IMR-90 (cell line): ENCODE measurements around the gene SYNPO2L. TPM values are rescaled to one million over a fixed set of nuclear protein-coding genes. Genes with fewer than 3 reads are reported as not detected.

Experiments
- ATAC-seq: fragments of 200-7000 bp; cut with Tn5 transposase; 2 replicates; pipeline ENCODE4 v1.9.1; 2020; ENCODE audit warnings: low read depth, mild to moderate bottlenecking, moderate library complexity
- BruUV-seq: library from RNA; stranded (reverse); fragments of 400-500 nt; replicated peaks from 2 replicates; lab custom pipeline; 2021; lab: Mats Ljungman, UMichigan
- CTCF ChIA-PET: fragments of 300-600 bp; formaldehyde crosslinking; extraction: SDS; loops from one replicate; lab custom pipeline; 2021; ENCODE audit warnings: antibody characterized with exemption; lab: Yijun Ruan, JAX
- POLR2A ChIA-PET: fragments of 300-600 bp; sonication (Branson Sonifier 250); formaldehyde crosslinking; loops from one replicate; lab custom pipeline; 2022; ENCODE audit warnings: antibody characterized with exemption; ENCODE audit not compliant: unreplicated experiment; lab: Charles Lee
- DNase-seq: peaks from one replicate; pipeline ENCODE4 v3.0.0; 2013
- H2AFZ ChIP-seq: replicated peaks from 2 replicates; pipeline ENCODE3; 2013; ENCODE audit warnings: low read length, mild to moderate bottlenecking; ENCODE audit not compliant: poor library complexity
- H2AK5ac ChIP-seq: 2 replicates; pipeline ENCODE4 v1.6.1; 2013; ENCODE audit warnings: low read depth, low read length, inconsistent platforms
- H2AK9ac ChIP-seq: replicated peaks from 2 replicates; pipeline ENCODE3; 2013; ENCODE audit warnings: mild to moderate bottlenecking, low read depth, low read length, moderate library complexity; ENCODE audit not compliant: poor library complexity
- H2BK120ac ChIP-seq: 2 replicates; pipeline ENCODE4 v1.6.1; 2013; ENCODE audit warnings: low read depth, low read length, inconsistent platforms
- H2BK15ac ChIP-seq: 3 replicates; pipeline ENCODE4 v1.6.1; 2013; ENCODE audit warnings: low read depth, low read length, inconsistent platforms
- H2BK20ac ChIP-seq: 2 replicates; pipeline ENCODE4 v1.6.1; 2013; ENCODE audit warnings: low read depth, mild to moderate bottlenecking, inconsistent platforms, low read length, moderate library complexity
- H2BK5ac ChIP-seq: 2 replicates; pipeline ENCODE4 v1.6.1; 2013; ENCODE audit warnings: mild to moderate bottlenecking, low read depth, low read length, inconsistent platforms; ENCODE audit not compliant: poor library complexity, severe bottlenecking
- H3K14ac ChIP-seq: replicated peaks from 2 replicates; pipeline ENCODE4 v1.6.1; 2013; ENCODE audit warnings: low read depth, low read length, inconsistent platforms
- H3K18ac ChIP-seq: 2 replicates; pipeline ENCODE4 v1.6.1; 2013; ENCODE audit warnings: low read depth, low read length, control low read depth
- H3K23ac ChIP-seq: 2 replicates; pipeline ENCODE4 v1.6.1; 2013; ENCODE audit warnings: low read depth, low read length, inconsistent platforms
- H3K27ac ChIP-seq: 2 replicates; pipeline ENCODE4 v1.5.1; 2013; ENCODE audit warnings: mild to moderate bottlenecking, control low read depth, low read length; ENCODE audit not compliant: insufficient read depth
- H3K27me3 ChIP-seq: 2 replicates; pipeline ENCODE4 v1.6.1; 2013; ENCODE audit warnings: low read length; ENCODE audit not compliant: control insufficient read depth, insufficient read depth
- H3K36me3 ChIP-seq: 2 replicates; pipeline ENCODE4 v1.6.1; 2013; ENCODE audit warnings: low read length, mixed read lengths; ENCODE audit not compliant: control insufficient read depth, insufficient read depth
- H3K4ac ChIP-seq: 2 replicates; pipeline ENCODE4 v1.6.1; 2013; ENCODE audit warnings: low read depth, low read length, inconsistent platforms
- H3K4me1 ChIP-seq: 2 replicates; pipeline ENCODE4 v1.6.1; 2013; ENCODE audit warnings: low read length, mixed read lengths; ENCODE audit not compliant: control insufficient read depth, insufficient read depth
- H3K4me2 ChIP-seq: 2 replicates; pipeline ENCODE4 v1.6.1; 2013; ENCODE audit warnings: low read depth, mild to moderate bottlenecking, control low read depth, low read length, moderate library complexity
- H3K4me3 ChIP-seq: 2 replicates; pipeline ENCODE4 v1.5.1; 2013; ENCODE audit warnings: low read depth, mild to moderate bottlenecking, control low read depth, low read length, moderate library complexity; ENCODE audit not compliant: insufficient read depth
- H3K56ac ChIP-seq: 2 replicates; pipeline ENCODE4 v1.6.1; 2013; ENCODE audit warnings: low read length, inconsistent platforms; ENCODE audit not compliant: insufficient read depth; ENCODE audit errors: extremely low read depth
- H3K79me1 ChIP-seq, 2 experiments: 2 replicates each; pipeline ENCODE4 v1.6.1; 2013; ENCODE audit warnings: low read length in 2 of 2, inconsistent platforms in 1 of 2, low read depth in 1 of 2
- H3K9ac ChIP-seq: 2 replicates; pipeline ENCODE4 v1.6.1; 2013; ENCODE audit warnings: low read depth, low read length, control low read depth
- H3K9me1 ChIP-seq: 2 replicates; pipeline ENCODE4 v1.6.1; 2013; ENCODE audit warnings: low read length, inconsistent platforms; ENCODE audit not compliant: insufficient read depth
- H3K9me3 ChIP-seq: 2 replicates; pipeline ENCODE4 v1.6.1; 2013; ENCODE audit warnings: low read length; ENCODE audit not compliant: control insufficient read depth, insufficient read depth
- H4K20me1 ChIP-seq: 2 replicates; pipeline ENCODE4 v1.6.1; 2013; ENCODE audit warnings: low read length, inconsistent platforms; ENCODE audit not compliant: insufficient read depth
- H4K5ac ChIP-seq: 2 replicates; pipeline ENCODE4 v1.6.1; 2013; ENCODE audit warnings: mild to moderate bottlenecking, low read depth, low read length, control low read depth
- H4K8ac ChIP-seq, 2 experiments: 2 replicates each; pipeline ENCODE4 v1.6.1; 2013; ENCODE audit warnings: low read depth in 2 of 2, low read length in 2 of 2, control low read depth in 1 of 2, inconsistent platforms in 1 of 2
- H4K91ac ChIP-seq: 2 replicates; pipeline ENCODE4 v1.6.1; 2013; ENCODE audit warnings: low read depth, low read length, inconsistent platforms; ENCODE audit not compliant: insufficient read depth
- CHD1 ChIP-seq: IDR thresholded peaks from 2 replicates; pipeline ENCODE4 v1.6.1; 2012; ENCODE audit warnings: low read depth, low read length, improper control_type of control experiment
- FOS ChIP-seq: fragments of 150-350 bp; IDR thresholded peaks from 2 replicates; pipeline ENCODE4 v1.6.1; 2016; ENCODE audit warnings: low read depth, low read length
- MAZ ChIP-seq: IDR thresholded peaks from 2 replicates; pipeline ENCODE4 v1.6.1; 2012; ENCODE audit warnings: low read depth, mild to moderate bottlenecking, low read length, improper control_type of control experiment, moderate library complexity, borderline replicate concordance
- MXI1 ChIP-seq: IDR thresholded peaks from 2 replicates; pipeline ENCODE4 v1.6.1; 2012; ENCODE audit warnings: low read depth, mild to moderate bottlenecking, low read length, moderate library complexity, borderline replicate concordance
- RAD21 ChIP-seq: IDR thresholded peaks from 2 replicates; pipeline ENCODE4 v1.6.1; 2012; ENCODE audit warnings: low read length, improper control_type of control experiment
- RFX5 ChIP-seq: IDR thresholded peaks from 2 replicates; pipeline ENCODE4 v1.8.0; 2012; ENCODE audit warnings: low read depth, mild to moderate bottlenecking, low read length, moderate library complexity
- SMC3 ChIP-seq: fragments of 150-350 bp; IDR thresholded peaks from 2 replicates; pipeline ENCODE4 v1.6.1; 2016; ENCODE audit warnings: low read depth, mild to moderate bottlenecking, antibody characterized with exemption, low read length, moderate library complexity
- WGBS, 2 experiments: methylation state at CpG; one replicate each; pipeline versions ENCODE4 v1.1.5 to v1.1.7; 2013; ENCODE audit warnings: missing lambda C conversion rate in 2 of 2; ENCODE audit not compliant: insufficient read length in 1 of 2; ENCODE audit errors: extremely low coverage in 2 of 2; 5-methylcytosine and 5-hydroxymethylcytosine counted together
- dilution Hi-C: fragments of 300-500 bp; cut with HindIII; formaldehyde crosslinking; loops from one replicate; pipeline ENCODE4 v1.14.3; 2018; ENCODE audit warnings: low sequenced_read_pairs; ENCODE audit not compliant: unreplicated experiment
- in situ Hi-C: fragments of 300-500 bp; cut with MboI; formaldehyde crosslinking; loops from 3 replicates; pipeline ENCODE4 v1.14.3; 2019; ENCODE audit warnings: low sequenced_read_pairs, inconsistent platforms, mixed read lengths
- intact Hi-C: fragments of 100-400 bp; cut with micrococcal nuclease; formaldehyde crosslinking; loops from 2 replicates; pipeline ENCODE4 v1.10.0; 2022
- polyA plus RNA-seq, 3 experiments: library from polyadenylated mRNA; depleted of rRNA; stranded (reverse); fragments of >200 nt; gene quantifications; 2 replicates each; pipeline ENCODE4 v1.2.3, GENCODE V29; 2012; ENCODE audit warnings: low replicate concordance in 1 of 3
- total RNA-seq: library from RNA; depleted of rRNA; stranded (reverse); fragments of >200 nt; gene quantifications from 2 replicates; pipeline ENCODE4 v1.2.3, GENCODE V29; 2012
- TF ChIP-seq, protein P1 (sequence below): fragments of 150-350 bp; IDR thresholded peaks from 2 replicates; pipeline ENCODE4 v1.6.1; 2017; ENCODE audit warnings: mild to moderate bottlenecking, antibody characterized with exemption, low read length, low read depth
- TF ChIP-seq, protein P2 (sequence below): fragments of 150-350 bp; IDR thresholded peaks from 2 replicates; pipeline ENCODE4 v1.6.1; 2016; ENCODE audit warnings: low read depth, mild to moderate bottlenecking, low read length, moderate library complexity, borderline replicate concordance

SYNPO2L gene
- total and polyA plus RNA-seq, 2 of the 4 experiments (the other 2 are of a cell fraction) = 0.18 to 0.62 TPM

DNA sequence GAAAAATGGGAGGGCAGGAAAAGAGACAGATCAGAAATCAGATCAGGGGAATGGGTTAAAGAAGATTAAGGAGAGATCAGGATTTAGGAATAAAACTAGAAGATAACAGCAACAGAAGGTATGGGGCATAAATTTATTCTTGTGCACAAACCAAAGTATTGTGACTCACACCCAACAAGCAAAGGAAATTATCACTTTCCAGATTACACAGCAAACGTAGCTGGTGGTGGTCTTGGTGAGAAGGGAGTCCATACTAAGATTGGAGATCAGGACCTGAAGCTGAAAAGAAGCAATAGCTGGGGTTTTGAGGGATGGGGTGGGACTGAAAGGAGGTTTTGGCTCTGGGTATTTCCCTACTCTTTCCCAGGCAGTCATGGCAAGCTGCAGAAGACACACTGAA lies 11.1 kb downstream of the SYNPO2L start:
- dilution Hi-C loops = no loop called here
- BruUV-seq = no TSS peak
- TF ChIP-seq RFX5 = no peak
- TF ChIP-seq, protein P1, sequence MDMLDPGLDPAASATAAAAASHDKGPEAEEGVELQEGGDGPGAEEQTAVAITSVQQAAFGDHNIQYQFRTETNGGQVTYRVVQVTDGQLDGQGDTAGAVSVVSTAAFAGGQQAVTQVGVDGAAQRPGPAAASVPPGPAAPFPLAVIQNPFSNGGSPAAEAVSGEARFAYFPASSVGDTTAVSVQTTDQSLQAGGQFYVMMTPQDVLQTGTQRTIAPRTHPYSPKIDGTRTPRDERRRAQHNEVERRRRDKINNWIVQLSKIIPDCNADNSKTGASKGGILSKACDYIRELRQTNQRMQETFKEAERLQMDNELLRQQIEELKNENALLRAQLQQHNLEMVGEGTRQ = no peak
- TF ChIP-seq SMC3 = no peak
- no peak for TF ChIP-seq FOS
- no peak for TF ChIP-seq MXI1
- TF ChIP-seq RAD21 = no peak
- TF ChIP-seq MAZ = no peak
- TF ChIP-seq, protein P2, sequence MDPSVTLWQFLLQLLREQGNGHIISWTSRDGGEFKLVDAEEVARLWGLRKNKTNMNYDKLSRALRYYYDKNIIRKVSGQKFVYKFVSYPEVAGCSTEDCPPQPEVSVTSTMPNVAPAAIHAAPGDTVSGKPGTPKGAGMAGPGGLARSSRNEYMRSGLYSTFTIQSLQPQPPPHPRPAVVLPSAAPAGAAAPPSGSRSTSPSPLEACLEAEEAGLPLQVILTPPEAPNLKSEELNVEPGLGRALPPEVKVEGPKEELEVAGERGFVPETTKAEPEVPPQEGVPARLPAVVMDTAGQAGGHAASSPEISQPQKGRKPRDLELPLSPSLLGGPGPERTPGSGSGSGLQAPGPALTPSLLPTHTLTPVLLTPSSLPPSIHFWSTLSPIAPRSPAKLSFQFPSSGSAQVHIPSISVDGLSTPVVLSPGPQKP = no peak
- no peak for TF ChIP-seq CHD1
- peaks cover 13% of the 10 kb centered on the region for H3K4me1 ChIP-seq
- H3K36me3 ChIP-seq = no peaks in the 10 kb centered on the region
- H3K23ac ChIP-seq = no peak overlapping the region
- peaks cover 4% of the 10 kb centered on the region; the same call in 1 of the 2 replicates for H3K27me3 ChIP-seq
- H2AK5ac ChIP-seq = 0 out of 2 replicates have a peak overlapping the region, but pooled peaks have one; percentile 9
- H3K9me3 ChIP-seq = no peaks in the 10 kb centered on the region
- peaks cover 0 to 14% of the 10 kb centered on the region in 2 experiments; a peak in 2 of 4 replicates for H3K79me1 ChIP-seq
- H2AFZ ChIP-seq = no peak overlapping the region
- peak overlapping the region; percentile 51; the same call in 1 of the 2 replicates for H2BK120ac ChIP-seq
- no peak overlapping the region for H4K5ac ChIP-seq
- no peak overlapping the region for H3K9ac ChIP-seq
- H3K4me2 ChIP-seq = no peak overlapping the region
- H3K18ac ChIP-seq = no peak overlapping the region; the same call in 1 of the 2 replicates
- intact Hi-C loops = loop anchor here (1.0 to 10.0 kb wide), 3 partner anchors 115 to 382 kb away; partner anchors contain the start of gene ANXA7
- H4K20me1 ChIP-seq = no peaks in the 10 kb centered on the region
- H3K27ac ChIP-seq = no peak overlapping the region
- H4K91ac ChIP-seq = peak overlapping the region; percentile 34; the same call in 1 of the 2 replicates
- ChIA-PET POLR2A (no interaction called here), CTCF (no interaction called here)
- H2BK15ac ChIP-seq = no peak overlapping the region; the same call in 2 of the 3 replicates
- peak overlapping the region; percentile 45 for H3K4ac ChIP-seq
- no peak for ATAC-seq
- H3K14ac ChIP-seq = no peak overlapping the region; the same call in 1 of the 2 replicates
- no peak overlapping the region for H3K4me3 ChIP-seq
- no CpG with 5 or more reads among the region's 1 CpG for WGBS, 2 experiments
- H2AK9ac ChIP-seq = no peak overlapping the region
- H4K8ac ChIP-seq = no peak overlapping the region; a peak in 1 of 4 replicates
- no peak overlapping the region for H2BK5ac ChIP-seq
- in situ Hi-C loops = loop anchor here (5.0 to 25.0 kb wide), 2 partner anchors 117 to 382 kb away; partner anchors contain the start of gene MRPS16
- H3K56ac ChIP-seq = no peak overlapping the region
- H2BK20ac ChIP-seq = peak overlapping the region; percentile 69; the same call in 1 of the 2 replicates
- peaks cover 15% of the 10 kb centered on the region for H3K9me1 ChIP-seq
- DNase-seq = no peak
